PC-9 (cell line): Measurements from ENCODE around the gene TSR3.

Source experiments
- EZH2 ChIP-seq: fragments of 200-600 bp; sonication (generic); IDR thresholded peaks from 2 replicates; pipeline ENCODE4 v1.8.0; 2017; ENCODE audit warnings: antibody characterized with exemption, low read depth
- TF ChIP-seq, protein P1 (sequence below): fragments of 200-600 bp; sonication (generic); conservative IDR thresholded peaks from 2 replicates; pipeline ENCODE4 v1.6.1; 2017; ENCODE audit warnings: mixed run types, antibody characterized with exemption, mild to moderate bottlenecking, moderate library complexity

DNA sequence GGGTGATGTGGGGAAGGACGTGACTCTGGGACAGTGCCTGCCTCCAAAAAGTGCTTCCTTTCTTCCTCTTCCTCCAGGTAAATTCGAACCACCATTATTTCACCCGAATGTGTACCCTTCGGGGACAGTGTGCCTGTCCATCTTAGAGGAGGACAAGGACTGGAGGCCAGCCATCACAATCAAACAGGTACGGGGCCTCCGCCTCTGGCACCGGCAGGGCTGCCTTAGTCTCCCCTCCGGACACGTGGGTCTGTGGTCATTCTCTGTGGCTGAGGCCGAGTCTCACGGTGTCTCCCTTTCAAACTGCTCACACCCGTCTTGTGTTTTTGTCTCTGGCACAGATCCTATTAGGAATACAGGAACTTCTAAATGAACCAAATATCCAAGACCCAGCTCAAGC, 31.6 kb downstream of the TSR3 start:
- TF ChIP-seq, protein P1, sequence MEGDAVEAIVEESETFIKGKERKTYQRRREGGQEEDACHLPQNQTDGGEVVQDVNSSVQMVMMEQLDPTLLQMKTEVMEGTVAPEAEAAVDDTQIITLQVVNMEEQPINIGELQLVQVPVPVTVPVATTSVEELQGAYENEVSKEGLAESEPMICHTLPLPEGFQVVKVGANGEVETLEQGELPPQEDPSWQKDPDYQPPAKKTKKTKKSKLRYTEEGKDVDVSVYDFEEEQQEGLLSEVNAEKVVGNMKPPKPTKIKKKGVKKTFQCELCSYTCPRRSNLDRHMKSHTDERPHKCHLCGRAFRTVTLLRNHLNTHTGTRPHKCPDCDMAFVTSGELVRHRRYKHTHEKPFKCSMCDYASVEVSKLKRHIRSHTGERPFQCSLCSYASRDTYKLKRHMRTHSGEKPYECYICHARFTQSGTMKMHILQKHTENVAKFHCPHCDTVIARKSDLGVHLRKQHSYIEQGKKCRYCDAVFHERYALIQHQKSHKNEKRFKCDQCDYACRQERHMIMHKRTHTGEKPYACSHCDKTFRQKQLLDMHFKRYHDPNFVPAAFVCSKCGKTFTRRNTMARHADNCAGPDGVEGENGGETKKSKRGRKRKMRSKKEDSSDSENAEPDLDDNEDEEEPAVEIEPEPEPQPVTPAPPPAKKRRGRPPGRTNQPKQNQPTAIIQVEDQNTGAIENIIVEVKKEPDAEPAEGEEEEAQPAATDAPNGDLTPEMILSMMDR, result no peak
- TF ChIP-seq EZH2, result no peak
